Endothelial cell of umbilical vein (primary cell): ENCODE data around the gene VPS37C. TPM values are rescaled to one million over a fixed set of nuclear protein-coding genes. Genes with fewer than 3 reads are reported as not detected.
A peak's percentile ranks its signal among the peaks of the same experiment; 100 is the strongest.

Experiments used
- BruUV-seq: library from RNA; stranded (reverse); fragments of 400-500 nt; replicated peaks from 2 replicates; lab custom pipeline; 2021; lab: Mats Ljungman, UMichigan
- CTCF ChIA-PET: fragments of 300-600, 350-600 bp; sonication (Branson Sonifier 250); formaldehyde crosslinking; loops from one replicate; lab custom pipeline; 2021; ENCODE audit warnings: antibody characterized with exemption, inconsistent platforms; lab: Charles Lee
- POLR2A ChIA-PET: fragments of 300-600, 350-600 bp; sonication (Branson Sonifier 250); formaldehyde crosslinking; loops from one replicate; lab custom pipeline; 2021; ENCODE audit warnings: antibody characterized with exemption, inconsistent platforms; lab: Charles Lee
- DNase-seq: peaks from one replicate; pipeline ENCODE4 v3.0.0-alpha.2; 2011; ENCODE audit warnings: low read depth, low spot score
- FAIRE-seq: peaks from 2 replicates; lab custom pipeline; 2011; peaks lifted over from hg19 to GRCh38; lab: Jason Lieb, UNC
- H2AFZ ChIP-seq: 2 replicates; pipeline ENCODE4 v1.6.0; 2012; ENCODE audit warnings: low read depth, low read length, control low read depth, inconsistent platforms
- H3K27ac ChIP-seq: 2 replicates; pipeline ENCODE4 v1.5.1; 2011; ENCODE audit warnings: low read depth, mild to moderate bottlenecking, control low read depth, low read length, moderate library complexity; ENCODE audit not compliant: insufficient read depth
- H3K27me3 ChIP-seq, 2 experiments: 2 replicates each; pipeline versions ENCODE4 v1.6.0 to v1.6.1; 2011; ENCODE audit warnings: low read length in 2 of 2, mixed read lengths in 1 of 2; ENCODE audit not compliant: control insufficient read depth in 2 of 2, insufficient read depth in 2 of 2
- H3K36me3 ChIP-seq, 2 experiments: 2 replicates in 1 of 2; 3 replicates in 1 of 2; pipeline ENCODE4 v1.5.1; 2011; ENCODE audit warnings: low read length in 2 of 2, mild to moderate bottlenecking in 1 of 2, moderate library complexity in 1 of 2; ENCODE audit not compliant: control insufficient read depth in 2 of 2, insufficient read depth in 2 of 2; ENCODE audit errors: extremely low read depth in 1 of 2
- H3K4me1 ChIP-seq: 3 replicates; pipeline ENCODE4 v1.5.1; 2011; ENCODE audit warnings: mild to moderate bottlenecking, low read length; ENCODE audit not compliant: control insufficient read depth, insufficient read depth; ENCODE audit errors: extremely low read depth
- H3K4me2 ChIP-seq: 2 replicates; pipeline ENCODE4 v1.6.1; 2011; ENCODE audit warnings: low read length, control low read depth, mixed read lengths; ENCODE audit not compliant: insufficient read depth
- H3K4me3 ChIP-seq, 3 experiments: fragments of 200-600 bp in 1 of 3; sonication (generic), shearing (Covaris generic) in 1 of 3; replicated peaks in 1 of 3; 2 replicates each; pipeline ENCODE4 v1.5.1; 2011 to 2016; ENCODE audit warnings: control low read depth in 3 of 3, low read length in 3 of 3, mild to moderate bottlenecking in 2 of 3, inconsistent platforms in 1 of 3, low read depth in 1 of 3, moderate library complexity in 1 of 3; ENCODE audit not compliant: insufficient read depth in 1 of 3
- H3K79me2 ChIP-seq: 2 replicates; pipeline ENCODE4 v1.6.0; 2012; ENCODE audit warnings: low read length, inconsistent platforms; ENCODE audit not compliant: control insufficient read depth, insufficient read depth
- H3K9ac ChIP-seq: replicated peaks from 2 replicates; pipeline ENCODE3; 2011; ENCODE audit warnings: low read length, control low read depth; ENCODE audit not compliant: insufficient read depth; ENCODE audit errors: extremely low read depth
- H3K9me1 ChIP-seq: replicated peaks from 3 replicates; pipeline ENCODE4 v1.6.0; 2011; ENCODE audit warnings: mild to moderate bottlenecking, low read length; ENCODE audit not compliant: control insufficient read depth, insufficient read depth; ENCODE audit errors: extremely low read depth
- H3K9me3 ChIP-seq: replicated peaks from 2 replicates; pipeline ENCODE4 v1.5.1; 2012; ENCODE audit warnings: low read length, inconsistent platforms; ENCODE audit not compliant: control insufficient read depth, insufficient read depth
- H4K20me1 ChIP-seq: replicated peaks from 2 replicates; pipeline ENCODE3; 2011; ENCODE audit warnings: mild to moderate bottlenecking, low read length; ENCODE audit not compliant: control insufficient read depth, insufficient read depth; ENCODE audit errors: extremely low read depth
- CTCF ChIP-seq, 2 donors: IDR thresholded peaks; 1 replicate in 1 of 2; 2 replicates in 1 of 2; pipeline ENCODE4 v1.5.1; 2011; ENCODE audit warnings: low read length in 2 of 2, mild to moderate bottlenecking in 2 of 2, moderate library complexity in 2 of 2, control low read depth in 1 of 2, inconsistent platforms in 1 of 2, low read depth in 1 of 2; ENCODE audit not compliant: insufficient read depth in 1 of 2; ENCODE audit errors: extremely low read depth in 1 of 2
- EZH2 ChIP-seq: IDR thresholded peaks from 2 replicates; pipeline ENCODE4 v1.6.1; 2012; ENCODE audit warnings: borderline replicate concordance, low read depth, mild to moderate bottlenecking, moderate library complexity, low read length, inconsistent platforms; ENCODE audit not compliant: severe bottlenecking
- JUN ChIP-seq: IDR thresholded peaks from 2 replicates; pipeline ENCODE4 v1.6.1; 2011; ENCODE audit warnings: borderline replicate concordance, low read depth; ENCODE audit not compliant: insufficient read length, insufficient read depth
- MAX ChIP-seq: IDR thresholded peaks from 2 replicates; pipeline ENCODE4 v1.6.1; 2011; ENCODE audit not compliant: insufficient read depth, insufficient read length
- MYC ChIP-seq: IDR thresholded peaks from one replicate; pipeline ENCODE4 v1.6.1; 2011; ENCODE audit warnings: mild to moderate bottlenecking, low read depth, low read length
- POLR2A ChIP-seq: IDR thresholded peaks from 2 replicates; pipeline ENCODE4 v1.6.1; 2012; ENCODE audit warnings: low read depth, mild to moderate bottlenecking, control low read depth, low read length
- POLR2AphosphoS5 ChIP-seq: IDR thresholded peaks from 2 replicates; pipeline ENCODE4 v1.6.1; 2012; ENCODE audit warnings: low read depth, mild to moderate bottlenecking, control low read depth, low read length, moderate library complexity; ENCODE audit not compliant: insufficient read depth
- dilution Hi-C: fragments of 300-500 bp; cut with MboI; formaldehyde crosslinking; loops from one replicate; pipeline ENCODE4 v1.15.0; 2019; ENCODE audit warnings: low sequenced_read_pairs; ENCODE audit not compliant: extremely low pct_ligation_motif_present
- intact Hi-C: fragments of 100-400 bp; cut with micrococcal nuclease; formaldehyde crosslinking; loops from one replicate; pipeline ENCODE4 v1.10.0; 2022
- polyA plus RNA-seq, 4 experiments: library from polyadenylated mRNA; depleted of rRNA in 3 of 4; stranded (reverse) in 3 of 4; unstranded in 1 of 4; fragments of >200 nt; gene quantifications; 2 replicates each; pipeline versions ENCODE4 v1.2.1 to v1.2.3, GENCODE V29; 2011 to 2012; ENCODE audit warnings: missing spikeins in 1 of 4
- total RNA-seq: library from RNA; stranded (reverse); gene quantifications from 2 replicates; pipeline ENCODE4 v1.2.3, GENCODE V29; 2021

VPS37C gene
- total and polyA plus RNA-seq, 2 donors (not counting 3 experiments of a cell fraction or from before 2014, with no cell fraction given), result 17.7 to 23.4 TPM

DNA sequence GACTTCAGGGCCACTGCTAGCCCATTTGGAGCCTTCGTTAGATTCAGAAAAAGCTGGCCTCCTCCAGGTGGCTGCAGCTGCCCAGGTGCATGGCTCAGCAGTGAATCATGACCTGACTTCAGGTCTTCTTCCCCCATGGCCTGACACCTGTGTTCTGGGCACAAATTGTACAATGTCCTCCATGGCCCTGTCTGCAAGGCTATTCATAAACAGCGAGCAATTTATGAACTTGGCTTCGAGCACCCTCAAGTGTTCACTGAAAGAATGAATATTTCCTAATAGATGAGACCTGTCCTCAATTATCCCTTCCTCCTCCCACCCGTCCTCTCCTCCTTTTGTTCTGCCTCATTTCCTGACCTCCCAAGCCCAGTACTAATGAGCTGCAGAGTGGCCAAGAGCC lies 12.2 kb upstream of the VPS37C start:
- TF ChIP-seq MAX, result no peak
- TF ChIP-seq EZH2, result no peak
- no peak for TF ChIP-seq MYC
- no peak for TF ChIP-seq JUN
- no peak for TF ChIP-seq POLR2AphosphoS5
- no peak for TF ChIP-seq POLR2A
- TF ChIP-seq CTCF (IDR thresholded peaks at IDR 0.05; ENCODE audit: extremely low read depth in 1 of 2, insufficient read depth in 1 of 2, low read depth in 1 of 2, low read length in 2 of 2), result no peak
- Histone ChIP-seq H3K9me1 (no peaks in the 10 kb centered on the region), H3K79me2 (no peaks in the 10 kb centered on the region), H3K27ac (no peak overlapping the region), H4K20me1 (no peaks in the 10 kb centered on the region), H3K4me2 (no peak overlapping the region), H2AFZ (no peak overlapping the region), H3K9me3 (no peaks in the 10 kb centered on the region), H3K4me3 (no peak overlapping the region), H3K36me3 (no peaks in the 10 kb centered on the region), H3K4me1 (no peaks in the 10 kb centered on the region), H3K27me3 (peaks cover 5 to 18% of the 10 kb centered on the region in 2 experiments), H3K9ac (no peak overlapping the region)
- BruUV-seq, result no TSS peak
- FAIRE-seq (no peak), DNase-seq (peak; percentile 21)
- ChIA-PET CTCF (interaction anchor here (0.8 to 2.7 kb wide), 5 partner anchors 45 to 342 kb away, joined by 3 to 8 read pairs (median 4); no protein-coding TSS in a partner anchor), POLR2A (no interaction called here)
- intact Hi-C loops, result no loop called here
- dilution Hi-C loops, result no loop called here
